DMS 273 (cell line): ENCODE measurements around the gene SLC26A6.

Experiments used
- DNase-seq: peaks from one replicate; lab custom pipeline; 2025; ENCODE audit not compliant: unreplicated experiment; lab: John Stamatoyannopoulos, UW

The SLC26A6 gene

DNA sequence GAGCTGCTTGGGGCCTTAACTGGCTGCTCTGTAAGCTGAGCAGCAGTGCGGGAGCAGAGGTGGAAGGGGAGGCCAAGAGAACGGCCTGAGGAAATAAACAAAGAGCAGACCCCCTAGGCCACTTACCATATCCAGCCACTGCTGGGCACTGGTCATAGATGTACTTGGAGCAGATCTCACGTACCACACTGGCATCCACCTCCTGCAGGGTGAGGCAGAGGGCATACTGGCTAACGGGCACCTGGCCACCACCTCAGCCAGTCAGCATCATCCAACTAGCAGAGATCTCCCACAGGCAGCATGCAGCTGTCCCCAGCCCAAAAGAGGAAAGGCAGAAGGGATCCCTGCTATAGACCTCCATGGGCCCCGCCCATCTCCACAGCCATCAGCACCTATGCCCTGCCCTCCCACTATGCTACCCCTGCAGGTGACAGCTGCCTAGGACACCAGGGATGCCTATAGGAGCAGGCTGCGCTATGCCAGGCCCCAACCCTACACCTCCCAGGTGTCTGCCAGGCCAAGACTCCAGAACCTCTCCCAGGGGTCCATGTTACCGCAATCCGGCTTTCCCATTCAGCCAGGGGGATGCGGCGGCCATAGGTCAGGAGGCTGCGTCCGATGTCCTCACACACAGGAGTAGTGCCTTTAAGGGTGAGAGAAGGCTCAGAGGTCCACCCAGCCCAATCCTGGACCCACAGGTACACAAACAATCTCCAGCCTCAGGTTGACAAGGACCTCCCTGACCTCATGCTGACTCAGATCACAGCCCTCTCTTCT lies 35.6 kb downstream of the SLC26A6 start:
- no peak for DNase-seq

DNA sequence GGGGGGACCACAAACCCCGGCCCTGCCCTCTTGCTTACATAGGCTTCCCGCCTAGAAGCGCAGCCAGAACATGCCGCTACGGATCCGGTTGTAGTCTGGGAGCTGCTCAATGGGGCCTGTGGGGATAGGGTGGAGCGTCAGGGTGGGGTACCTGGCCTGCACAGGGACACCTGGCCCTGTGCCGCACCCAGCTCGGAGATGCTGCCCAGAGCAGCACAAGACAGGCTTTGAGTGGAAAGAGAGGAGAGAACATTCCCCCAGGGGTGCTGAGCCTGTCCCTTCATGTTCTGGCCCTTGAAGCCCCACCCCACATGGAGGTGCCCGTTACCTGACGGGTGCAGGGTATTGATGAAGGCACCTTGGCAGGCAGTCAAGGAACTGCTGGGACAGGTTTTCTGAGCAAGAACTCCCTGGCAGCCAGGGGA lies 36.2 kb downstream of the SLC26A6 start:
- DNase-seq, result no peak

DNA sequence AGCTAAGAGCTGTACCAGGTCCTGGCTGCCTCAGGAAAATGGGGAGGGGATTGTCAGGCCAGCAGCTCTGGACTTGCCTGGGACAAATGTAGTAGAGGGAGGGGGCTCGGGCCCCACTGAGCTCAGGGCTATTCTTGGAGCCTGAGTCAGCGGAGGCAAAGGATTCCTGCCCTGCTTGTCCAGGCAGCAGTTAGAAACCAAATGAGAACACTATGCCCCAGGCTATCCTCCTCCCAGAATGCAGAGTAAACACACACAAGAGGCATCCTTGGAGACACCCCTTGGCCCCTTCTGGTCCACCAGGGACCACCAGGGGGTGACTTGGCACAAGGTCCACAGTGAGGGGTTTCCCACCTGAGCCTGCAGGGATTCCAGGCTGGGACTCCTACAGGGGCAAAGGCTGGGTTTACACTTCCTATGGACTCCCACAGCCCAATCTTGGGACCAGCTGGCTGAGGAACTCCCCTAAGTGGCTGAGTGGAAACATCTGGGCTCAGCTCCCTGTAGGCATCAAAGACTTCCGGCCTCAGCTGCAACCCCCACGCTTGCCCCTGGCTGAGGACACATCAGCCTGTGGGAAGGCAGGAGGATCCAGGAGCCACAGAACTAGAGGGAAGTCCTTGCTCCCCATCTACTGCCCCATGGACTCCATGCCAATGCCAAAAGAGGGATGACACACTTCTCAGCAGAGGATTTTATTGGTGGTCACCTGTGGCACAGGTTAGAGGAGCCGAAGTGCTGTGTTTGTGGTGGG lies 36.8 kb downstream of the SLC26A6 start:
- peak; percentile 60 for DNase-seq

DNA sequence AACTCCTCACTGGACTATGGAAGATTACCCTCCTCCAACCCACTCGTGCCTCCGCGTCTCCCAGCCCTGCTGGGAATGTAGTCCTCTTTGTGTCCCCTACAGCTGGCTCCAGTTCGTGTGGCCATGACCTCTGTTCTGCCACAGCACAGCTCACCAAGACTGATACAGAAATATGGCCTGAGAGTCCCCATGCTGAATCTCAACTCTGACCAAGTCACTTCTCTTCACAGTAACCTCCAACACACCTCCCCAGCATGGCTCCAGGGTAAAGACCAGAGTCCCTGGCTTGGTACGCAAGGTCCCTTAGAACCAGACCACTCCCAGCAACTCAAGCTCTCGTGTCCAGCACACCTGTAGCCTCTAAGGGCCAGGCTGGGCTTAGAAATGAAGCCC lies 37.9 kb downstream of the SLC26A6 start:
- DNase-seq, result no peak

DNA sequence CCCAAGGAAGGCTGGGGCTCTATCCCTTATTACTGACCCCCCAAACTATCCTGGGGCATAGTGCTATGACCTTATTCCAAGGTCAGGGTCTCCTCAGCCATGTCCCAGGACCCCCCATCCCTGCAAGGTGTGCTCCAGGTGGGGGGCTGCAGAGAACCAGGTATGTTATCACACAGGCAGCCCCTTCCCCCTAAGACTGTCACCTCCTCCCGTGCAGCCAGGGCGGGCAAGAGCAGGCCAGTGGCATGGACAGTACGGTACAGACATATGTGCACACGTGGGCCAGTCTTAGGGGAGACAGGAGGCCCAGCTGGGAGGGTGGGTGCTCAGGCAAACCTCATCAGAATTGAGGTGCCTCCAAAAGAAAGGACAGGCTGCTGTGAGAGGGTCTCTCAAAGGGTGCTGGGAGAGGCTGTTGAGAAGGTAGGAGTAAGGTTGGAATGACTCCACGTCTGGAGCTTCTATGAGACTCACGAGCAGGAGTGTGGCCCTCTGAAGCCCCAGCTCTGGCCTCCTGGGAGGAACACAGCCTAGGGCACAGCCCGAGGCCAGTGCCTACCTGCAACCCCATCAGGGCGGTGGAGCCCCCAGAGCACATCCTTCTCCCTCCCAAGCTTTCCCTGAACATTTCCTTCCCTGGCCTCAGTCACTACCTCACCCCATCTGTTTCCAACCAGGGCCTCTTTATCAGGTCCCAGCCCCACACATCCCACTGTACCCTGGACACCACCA lies 38.4 kb downstream of the SLC26A6 start:
- DNase-seq, result no peak

DNA sequence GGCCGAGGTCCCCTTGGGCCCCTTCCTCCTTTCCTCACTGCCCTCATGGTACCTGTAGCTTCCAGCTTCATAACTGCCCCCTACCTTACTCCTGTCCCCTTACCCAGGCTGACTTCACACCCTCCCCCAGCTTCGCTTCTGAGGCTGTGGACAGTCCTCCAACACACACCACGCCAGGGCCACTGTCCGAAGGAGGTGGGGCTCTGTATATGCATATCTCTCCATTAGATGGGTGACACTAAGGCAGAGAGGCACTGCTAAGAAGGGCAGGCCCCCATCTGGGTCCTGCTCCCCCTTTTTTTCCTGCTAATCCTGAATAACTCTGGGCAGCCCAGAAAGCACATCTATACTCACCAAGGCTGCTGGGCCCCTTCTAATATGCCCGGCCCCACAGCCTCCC lies 39.1 kb downstream of the SLC26A6 start:
- DNase-seq, result no peak

DNA sequence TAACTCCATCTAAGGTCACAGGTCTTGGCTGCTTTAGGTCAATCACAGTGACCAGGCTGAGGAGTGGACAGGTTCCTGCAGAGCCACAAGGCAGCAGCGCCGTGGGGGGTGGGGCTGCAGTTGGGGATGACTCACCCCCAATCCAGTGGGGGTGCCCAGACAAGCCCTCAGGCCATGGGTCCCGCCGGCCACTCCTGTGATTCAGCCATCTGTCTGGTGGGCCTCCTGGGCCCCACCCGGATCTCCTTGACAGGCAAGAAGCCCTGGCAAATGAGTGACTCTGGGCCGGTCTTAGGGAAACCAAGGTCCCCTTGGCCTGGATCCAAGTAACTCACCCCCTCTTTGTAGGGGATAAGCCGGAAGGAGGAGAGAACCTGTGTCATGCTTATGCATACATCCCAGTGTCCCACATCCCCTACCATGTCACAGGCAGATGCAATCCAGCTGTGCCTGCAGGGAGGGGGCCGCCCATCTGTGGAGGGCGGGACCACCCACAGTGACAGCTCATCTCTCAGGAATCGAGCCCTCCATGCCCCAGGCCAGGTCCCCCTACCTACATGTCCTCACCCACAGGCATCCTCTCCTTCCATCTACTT lies 39.6 kb downstream of the SLC26A6 start:
- peak; percentile 23 for DNase-seq

DNA sequence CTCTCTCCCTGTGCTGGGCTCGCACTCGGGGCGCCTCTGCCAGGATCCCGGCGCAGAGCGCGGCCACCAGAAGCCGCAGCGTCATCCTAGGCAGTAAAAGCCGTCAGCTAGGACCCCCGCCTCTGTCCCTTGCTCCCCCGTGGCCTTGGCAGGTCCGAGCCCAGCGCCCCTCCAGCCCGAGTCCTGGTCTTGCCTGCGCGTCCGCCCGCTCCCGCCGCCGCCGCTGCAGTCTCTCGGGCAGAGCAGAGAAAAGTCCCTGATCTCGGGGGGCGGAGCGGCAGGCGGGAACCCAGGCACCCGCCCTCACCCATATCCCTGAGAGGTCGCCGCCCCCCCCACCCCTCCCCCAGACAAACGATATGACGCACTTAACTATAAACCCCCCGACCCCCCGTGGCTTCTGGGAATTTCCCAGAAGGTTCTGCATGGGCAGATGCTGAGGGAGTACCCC lies 40.2 kb downstream of the SLC26A6 start, which contains the start of gene COL7A1:
COL7A1 (minus strand) TSS at position 255 of the 451 bp plus-strand sequence; CDS start at position 85, 170 bp downstream.
- DNase-seq, result no peak

DNA sequence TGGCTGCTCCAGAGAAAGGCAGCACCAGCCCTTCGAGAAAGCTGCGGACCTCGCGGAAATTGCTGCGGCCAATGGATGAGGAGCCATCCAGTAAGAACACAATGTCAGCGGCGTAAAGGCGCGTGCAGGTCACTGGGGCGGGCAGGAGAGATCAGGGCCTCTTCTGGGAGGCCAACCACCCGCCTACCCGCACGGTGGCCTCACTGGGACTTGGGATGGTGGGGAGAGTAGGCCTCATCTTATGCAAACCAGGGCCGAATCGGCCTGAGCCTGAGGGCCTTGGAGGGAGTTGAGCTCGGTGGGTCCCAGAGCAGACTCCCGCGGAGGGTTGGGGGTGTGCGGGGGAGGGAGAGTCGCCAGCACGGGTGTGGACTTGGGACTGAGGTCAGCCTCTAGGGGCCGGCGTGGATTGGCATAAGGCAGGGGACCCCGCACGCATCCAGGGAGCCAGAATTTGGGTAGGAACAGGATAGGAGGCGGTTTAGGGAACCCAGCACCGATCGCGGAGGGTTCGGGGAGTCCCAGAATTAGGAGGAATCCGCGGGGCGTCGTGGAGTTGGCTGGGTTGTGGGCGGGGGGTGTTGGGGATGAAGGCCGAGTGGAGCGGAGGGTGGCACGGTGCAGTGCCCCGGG lies 40.7 kb downstream of the SLC26A6 start:
- no peak for DNase-seq

DNA sequence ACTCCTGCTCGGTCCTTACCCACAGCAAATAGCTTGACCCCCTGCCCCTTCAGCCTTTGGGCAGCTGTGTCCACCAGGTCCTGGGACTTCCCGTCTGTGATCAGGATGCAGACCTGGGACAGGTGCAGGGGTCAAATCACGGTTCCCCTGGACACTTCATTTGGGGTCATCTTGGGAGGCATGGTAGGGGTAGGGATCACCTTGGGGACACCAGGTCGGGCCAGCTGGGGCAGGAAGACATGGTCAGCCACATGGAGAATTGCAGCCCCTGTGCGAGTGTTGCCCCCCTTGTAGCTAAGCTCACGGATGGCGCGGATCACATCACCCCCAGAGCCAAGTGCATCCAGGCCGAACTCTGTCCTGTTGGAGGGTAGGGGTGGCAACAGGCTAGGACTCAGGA lies 41.9 kb downstream of the SLC26A6 start:
- no peak for DNase-seq

DNA sequence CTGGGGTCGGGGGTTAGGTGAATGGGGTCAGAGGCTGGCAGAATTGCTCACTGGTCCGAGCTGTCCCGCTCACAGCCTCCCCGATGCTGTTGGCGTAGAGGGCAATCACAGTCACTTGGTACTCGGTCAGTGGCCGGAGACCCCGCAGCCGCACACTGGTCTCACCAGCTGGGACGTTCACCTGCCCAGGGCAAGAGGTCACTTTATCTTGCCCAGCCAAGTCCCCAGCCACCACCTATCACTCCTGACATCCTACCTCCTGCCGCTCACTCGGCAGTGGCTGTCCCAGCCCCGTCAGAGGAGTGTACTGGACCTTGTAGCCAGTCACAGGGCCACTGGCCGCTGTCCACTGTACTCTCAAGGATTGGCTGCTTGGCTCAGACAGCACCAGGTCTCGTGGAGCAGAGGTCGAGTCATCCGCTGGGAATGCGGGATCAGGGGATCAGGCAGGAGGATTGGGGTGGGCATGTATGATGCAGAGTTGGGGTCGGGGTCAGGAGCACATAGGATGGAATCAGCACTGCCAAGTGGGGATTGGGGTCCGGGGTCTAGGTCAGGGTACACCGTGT lies 42.7 kb downstream of the SLC26A6 start:
- DNase-seq, result no peak

DNA sequence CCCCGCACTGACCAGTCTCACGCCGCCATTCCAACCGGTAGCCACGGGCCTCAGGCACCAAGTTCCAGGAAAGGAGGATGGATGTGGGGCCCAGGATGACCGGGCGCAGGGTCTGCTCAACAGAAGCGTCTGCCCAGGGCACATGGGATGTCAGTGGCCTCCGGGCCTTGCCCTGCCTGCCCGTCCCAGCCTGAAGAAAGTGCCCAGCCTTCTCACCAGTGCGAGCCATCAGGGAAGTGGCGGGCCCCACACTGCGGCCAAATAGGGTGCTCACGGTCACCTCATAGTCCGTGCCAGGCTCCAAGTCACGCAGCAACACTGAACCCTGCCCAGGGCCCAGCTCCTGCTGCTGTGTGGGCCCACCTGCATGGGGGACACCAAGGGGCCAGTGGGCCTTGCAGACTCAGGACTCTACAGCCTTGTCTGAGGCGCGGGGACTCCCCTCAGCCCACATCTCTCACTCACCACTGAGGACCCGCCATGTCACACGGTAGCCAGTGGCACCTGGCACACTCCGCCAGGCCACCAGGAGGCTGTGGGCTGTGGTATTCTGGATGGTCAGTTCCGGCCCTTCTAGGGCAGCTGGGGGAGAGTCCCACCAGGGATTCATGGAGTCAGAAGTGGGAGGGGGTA lies 43.3 kb downstream of the SLC26A6 start:
- DNase-seq, result no peak

DNA sequence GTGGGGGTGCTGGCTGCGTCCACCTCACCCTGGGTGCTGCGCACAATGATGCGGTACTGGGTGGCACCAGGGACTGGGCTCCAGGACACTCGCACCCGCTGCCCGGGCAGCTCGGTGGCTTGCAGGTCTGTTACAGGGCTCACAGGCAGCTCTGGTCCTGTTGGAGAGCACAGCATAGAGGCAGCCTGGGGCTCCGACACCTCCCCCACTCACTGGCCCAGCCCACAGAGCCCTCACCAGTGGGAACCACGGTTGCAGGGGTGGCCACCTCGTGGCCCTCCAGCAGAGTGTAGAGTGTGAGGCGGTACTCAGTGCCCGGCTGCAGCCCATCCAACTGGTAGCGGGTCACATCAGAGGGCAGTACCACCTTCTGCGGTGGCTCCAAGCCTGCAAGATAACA lies 43.8 kb downstream of the SLC26A6 start:
- DNase-seq, result no peak

DNA sequence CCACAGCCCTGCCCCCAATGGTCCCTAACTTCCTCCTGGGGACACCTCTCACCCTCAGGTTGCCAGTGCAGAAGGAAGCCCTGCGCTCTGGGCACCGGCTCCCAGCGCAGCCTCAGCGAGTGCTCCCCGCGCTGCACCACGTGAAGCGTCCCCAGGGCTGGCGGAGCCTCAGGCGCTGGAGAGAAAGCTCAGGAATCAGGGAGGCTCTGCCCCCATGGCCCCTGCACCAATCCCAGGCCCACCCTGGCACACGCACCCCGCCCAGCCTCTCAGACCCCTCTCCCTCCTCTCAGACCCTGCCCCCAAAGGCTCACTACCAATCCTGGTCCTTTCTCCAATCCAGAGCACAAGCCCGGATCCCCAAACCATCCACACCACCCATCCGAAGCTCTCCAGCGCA lies 47.0 kb downstream of the SLC26A6 start:
- no peak for DNase-seq

DNA sequence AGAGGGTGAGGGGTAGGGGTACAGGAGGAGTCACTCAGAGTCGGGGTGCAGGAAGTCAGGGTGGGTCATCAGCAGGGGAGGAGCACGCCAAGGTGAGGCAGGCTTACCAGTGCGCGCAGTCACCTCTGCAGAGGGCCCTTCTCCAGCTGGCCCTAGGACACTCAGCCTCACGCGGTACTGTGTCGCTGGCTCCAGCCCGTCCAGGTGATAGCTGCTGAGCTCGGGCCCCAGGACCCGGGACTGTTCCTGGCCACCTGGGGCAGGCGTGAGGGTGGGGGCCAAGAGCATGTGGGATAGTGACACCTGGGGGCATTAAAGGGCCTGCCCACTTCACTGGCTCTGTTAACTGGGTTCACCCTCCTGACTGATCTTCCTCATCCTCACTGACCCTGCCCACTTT lies 47.6 kb downstream of the SLC26A6 start:
- DNase-seq, result no peak

DNA sequence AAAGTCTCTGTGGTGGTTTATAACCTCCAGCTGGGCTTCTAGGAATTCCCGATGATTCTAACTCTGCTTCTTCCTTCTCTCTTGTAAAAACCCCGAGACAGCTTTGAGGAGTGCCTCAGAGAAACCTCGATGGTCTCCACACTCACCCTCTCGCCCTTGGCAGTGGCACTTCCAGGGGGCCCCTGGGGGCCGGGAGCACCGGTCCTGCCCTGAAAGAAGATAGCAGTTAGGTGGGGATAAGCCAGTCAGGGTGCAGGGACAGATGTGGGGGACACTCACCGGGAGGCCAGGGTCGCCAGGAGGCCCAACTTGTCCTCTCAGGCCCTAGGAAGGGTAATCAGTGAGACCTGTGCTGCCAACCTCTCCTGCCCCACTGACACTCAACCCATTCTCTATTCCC lies 49.9 kb downstream of the SLC26A6 start:
- no peak for DNase-seq

DNA sequence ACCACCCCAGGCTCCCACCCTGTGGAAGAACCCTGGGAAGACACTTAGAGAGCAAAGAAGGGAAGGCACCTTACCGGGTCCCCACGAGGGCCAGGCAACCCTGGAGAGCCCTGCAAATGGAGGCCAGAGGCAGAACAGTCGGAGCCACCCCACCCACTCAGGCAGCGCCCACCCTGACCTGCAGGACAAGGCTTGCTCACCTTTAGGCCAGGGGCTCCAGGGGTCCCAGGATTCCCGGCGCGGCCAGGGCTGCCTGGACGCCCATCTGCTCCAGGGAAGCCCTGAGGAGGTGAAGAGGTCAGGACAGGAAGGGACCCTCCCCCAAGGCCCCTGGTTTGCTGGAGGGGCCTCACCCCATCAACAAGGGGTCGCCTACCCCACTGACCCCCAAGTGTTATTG lies 50.4 kb downstream of the SLC26A6 start:
- DNase-seq, result no peak

DNA sequence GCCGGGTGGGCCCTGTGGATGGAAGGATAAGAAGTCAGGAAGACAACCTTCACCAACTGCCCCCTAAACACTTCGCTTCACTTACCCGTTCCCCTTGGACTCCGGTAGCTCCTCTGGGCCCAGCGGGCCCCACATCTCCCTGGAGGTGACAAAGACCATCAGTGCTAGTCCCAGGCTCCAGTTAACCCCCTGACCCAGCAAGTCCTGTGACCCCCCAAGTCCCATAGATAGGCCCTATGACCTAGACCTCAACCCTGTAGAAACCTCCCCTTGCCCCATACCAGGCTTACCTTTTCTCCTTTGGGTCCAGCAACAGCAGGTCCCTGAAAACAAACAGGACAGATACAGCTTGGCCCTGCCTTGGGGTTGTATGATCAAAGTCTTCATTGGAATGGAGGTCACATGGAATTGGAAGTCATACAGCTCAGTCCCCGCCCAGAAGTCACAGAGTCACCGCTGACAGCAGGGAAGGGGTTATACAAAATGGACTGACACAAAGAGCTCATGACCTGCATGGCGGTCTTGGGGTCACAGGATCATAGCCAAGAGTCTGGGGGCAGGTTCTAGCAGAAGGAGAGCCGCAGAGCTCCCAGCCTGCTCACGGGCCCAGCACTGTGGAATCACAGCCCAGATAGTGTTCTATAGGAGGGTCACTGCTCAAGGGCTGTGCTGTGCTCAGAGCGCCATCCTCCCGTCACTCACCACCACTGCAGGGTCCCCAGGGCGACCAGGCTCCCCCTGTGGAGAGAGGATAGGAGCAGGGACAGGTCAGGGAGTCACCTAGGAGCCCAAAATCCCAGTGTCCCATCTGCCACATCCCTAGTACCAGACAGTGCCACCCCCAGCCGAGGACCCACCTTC lies 53.4 kb downstream of the SLC26A6 start:
- DNase-seq, result no peak

DNA sequence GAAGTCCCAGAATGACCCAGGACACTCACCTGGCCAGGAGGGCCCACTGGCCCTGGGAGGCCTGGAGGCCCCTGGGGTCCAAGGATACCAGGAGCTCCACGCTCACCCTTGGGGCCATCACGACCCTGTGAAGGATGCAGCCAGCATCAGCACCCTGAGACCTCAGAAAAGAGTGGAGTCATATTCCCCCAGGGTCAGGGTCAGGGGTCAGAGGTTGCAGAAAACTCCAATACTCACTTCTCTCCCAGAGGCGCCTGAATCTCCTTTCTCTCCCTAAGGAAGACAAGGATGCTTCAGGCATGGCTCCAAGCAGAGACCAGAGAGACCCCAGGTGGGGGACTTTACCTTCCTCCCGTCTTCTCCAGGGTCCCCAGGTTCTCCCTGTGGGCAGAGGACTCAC lies 58.6 kb downstream of the SLC26A6 start:
- DNase-seq, result no peak
